ENCODE results near the gene COBL.

DNA sequence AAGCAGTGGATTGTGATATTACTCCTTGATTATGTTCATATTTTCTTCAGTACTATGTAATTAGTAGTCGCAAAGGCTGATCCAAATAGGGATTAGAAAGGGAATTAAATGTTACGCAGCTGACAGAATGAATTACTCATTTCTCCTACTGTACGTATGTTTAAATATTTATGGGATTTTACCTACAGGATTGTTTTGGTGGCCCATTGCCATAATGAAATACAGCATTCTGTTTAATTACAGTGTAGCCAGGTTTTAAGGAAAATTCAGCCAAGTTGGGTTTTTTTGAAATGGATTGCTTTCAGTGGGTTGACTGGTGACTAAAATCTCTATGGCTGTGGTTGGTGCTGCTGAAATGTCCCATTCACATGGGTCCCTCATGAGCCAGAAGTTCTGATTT, 336.2 kb downstream of the COBL start:
- TF ChIP-seq POLR2AphosphoS5 (IDR thresholded peaks at IDR 0.05; ENCODE audit: low read depth, low read length) (no peak), POLR2A (IDR thresholded peaks at IDR 0.05; ENCODE audit: low read depth, low read length) (no peak), POU2F2 (IDR thresholded peaks at IDR 0.05; ENCODE audit: low read depth, low read length) (no peak), SPI1 (IDR thresholded peaks at IDR 0.05; ENCODE audit: low read depth, low read length) (no peak)
